H9 (cell line): Measurements from ENCODE around the gene SLC4A11. TPM values are rescaled to one million over a fixed set of nuclear protein-coding genes. Genes with fewer than 3 reads are reported as not detected.

Experiments used
- DNase-seq: peaks from one replicate; pipeline ENCODE4 v3.0.0-alpha.2; 2017
- H2AFZ ChIP-seq: one replicate; pipeline ENCODE4 v1.6.1; 2013; ENCODE audit warnings: mild to moderate bottlenecking, low read length, control low read depth, moderate library complexity
- H2AK5ac ChIP-seq: 2 replicates; pipeline ENCODE4 v1.6.1; 2013; ENCODE audit warnings: low read length, control low read depth, mixed read lengths; ENCODE audit not compliant: insufficient read length
- H2BK120ac ChIP-seq: one replicate; pipeline ENCODE4 v1.6.1; 2013; ENCODE audit warnings: low read depth, mild to moderate bottlenecking, low read length, control low read depth, inconsistent platforms; ENCODE audit not compliant: poor library complexity, severe bottlenecking
- H2BK12ac ChIP-seq: 2 replicates; pipeline ENCODE4 v1.6.1; 2013; ENCODE audit warnings: low read length, control low read depth, mixed read lengths, low read depth; ENCODE audit not compliant: insufficient read length
- H2BK15ac ChIP-seq: 2 replicates; pipeline ENCODE4 v1.6.1; 2013; ENCODE audit warnings: low read depth, low read length, control low read depth
- H2BK20ac ChIP-seq: one replicate; pipeline ENCODE4 v1.6.1; 2013; ENCODE audit warnings: low read depth, mild to moderate bottlenecking, low read length, control low read depth, inconsistent platforms; ENCODE audit not compliant: poor library complexity, severe bottlenecking
- H2BK5ac ChIP-seq: 2 replicates; pipeline ENCODE4 v1.6.1; 2013; ENCODE audit warnings: low read length, control low read depth, mixed read lengths; ENCODE audit not compliant: insufficient read length
- H3K14ac ChIP-seq: 2 replicates; pipeline ENCODE4 v1.6.1; 2013; ENCODE audit warnings: low read length, control low read depth; ENCODE audit not compliant: insufficient read depth
- H3K18ac ChIP-seq: 2 replicates; pipeline ENCODE4 v1.6.1; 2013; ENCODE audit warnings: low read depth, mild to moderate bottlenecking, mixed read lengths, low read length, control low read depth; ENCODE audit not compliant: insufficient read length
- H3K23ac ChIP-seq: 2 replicates; pipeline ENCODE4 v1.6.1; 2013; ENCODE audit warnings: low read length, control low read depth, mixed read lengths, low read depth; ENCODE audit not compliant: insufficient read length
- H3K23me2 ChIP-seq: 2 replicates; pipeline ENCODE4 v1.6.1; 2013; ENCODE audit warnings: low read depth, mild to moderate bottlenecking, mixed read lengths, low read length, control low read depth; ENCODE audit not compliant: insufficient read length, poor library complexity, severe bottlenecking
- H3K27ac ChIP-seq: 2 replicates; pipeline ENCODE4 v1.5.1; 2013; ENCODE audit warnings: low read length, control low read depth, mixed read lengths, low read depth; ENCODE audit not compliant: insufficient read length
- H3K27me3 ChIP-seq: 2 replicates; pipeline ENCODE4 v1.6.1; 2013; ENCODE audit warnings: low read length, control low read depth, inconsistent platforms; ENCODE audit not compliant: insufficient read depth
- H3K4ac ChIP-seq: 2 replicates; pipeline ENCODE4 v1.6.1; 2013; ENCODE audit warnings: low read depth, mild to moderate bottlenecking, control low read depth, inconsistent platforms, low read length, moderate library complexity
- H3K4me1 ChIP-seq: 2 replicates; pipeline ENCODE4 v1.6.1; 2013; ENCODE audit warnings: low read length, control low read depth, inconsistent platforms; ENCODE audit not compliant: insufficient read depth
- H3K4me2 ChIP-seq: 2 replicates; pipeline ENCODE4 v1.6.1; 2013; ENCODE audit warnings: low read length, control low read depth, mixed read lengths; ENCODE audit not compliant: insufficient read length, insufficient read depth
- H3K56ac ChIP-seq: 2 replicates; pipeline ENCODE4 v1.6.1; 2013; ENCODE audit warnings: low read depth, mild to moderate bottlenecking, mixed read lengths, low read length, control low read depth; ENCODE audit not compliant: insufficient read length
- H3K79me1 ChIP-seq: 2 replicates; pipeline ENCODE4 v1.6.1; 2013; ENCODE audit warnings: low read depth, mild to moderate bottlenecking, moderate library complexity, low read length, control low read depth, inconsistent platforms; ENCODE audit not compliant: insufficient read depth, poor library complexity, severe bottlenecking
- H3K79me2 ChIP-seq: 2 replicates; pipeline ENCODE4 v1.6.1; 2013; ENCODE audit warnings: low read length, control low read depth, inconsistent platforms; ENCODE audit not compliant: insufficient read depth
- H3K9ac ChIP-seq: 2 replicates; pipeline ENCODE4 v1.6.1; 2013; ENCODE audit warnings: low read length, control low read depth, mixed read lengths; ENCODE audit not compliant: insufficient read length; ENCODE audit errors: extremely low read depth
- H3K9me3 ChIP-seq: one replicate; pipeline ENCODE4 v1.6.1; 2013; ENCODE audit warnings: low read depth, low read length, inconsistent platforms; ENCODE audit not compliant: control insufficient read depth
- H3T11ph ChIP-seq: one replicate; pipeline ENCODE4 v1.6.1; 2013; ENCODE audit warnings: mild to moderate bottlenecking, low read length, control low read depth, inconsistent platforms
- H4K20me1 ChIP-seq: one replicate; pipeline ENCODE4 v1.6.1; 2013; ENCODE audit not compliant: control insufficient read depth, insufficient read length, insufficient read depth
- H4K5ac ChIP-seq: 2 replicates; pipeline ENCODE4 v1.6.1; 2013; ENCODE audit warnings: low read depth, mild to moderate bottlenecking, mixed read lengths, low read length, control low read depth; ENCODE audit not compliant: insufficient read length
- H4K8ac ChIP-seq: replicated peaks from 2 replicates; pipeline ENCODE4 v1.6.1; 2013; ENCODE audit warnings: low read length, control low read depth, mixed read lengths, low read depth; ENCODE audit not compliant: insufficient read length
- H4K91ac ChIP-seq: 2 replicates; pipeline ENCODE4 v1.6.1; 2013; ENCODE audit warnings: low read depth, mild to moderate bottlenecking, moderate library complexity, mixed read lengths, low read length, control low read depth; ENCODE audit not compliant: insufficient read length
- H3K27ac Mint-ChIP-seq, 3 experiments: 2 replicates in 2 of 3; 3 replicates in 1 of 3; pipeline ENCODE4 v1.8.0; 2020 to 2021; ENCODE audit warnings: mixed read lengths in 3 of 3, mild to moderate bottlenecking in 1 of 3, moderate library complexity in 1 of 3
- H3K27me3 Mint-ChIP-seq: 2 replicates; pipeline ENCODE4 v1.8.0; 2021; ENCODE audit warnings: low read depth, mild to moderate bottlenecking, moderate library complexity, mixed read lengths
- H3K36me3 Mint-ChIP-seq, 3 experiments: 2 replicates in 2 of 3; 3 replicates in 1 of 3; pipeline ENCODE4 v1.8.0; 2020 to 2021; ENCODE audit warnings: low read depth in 3 of 3, mixed read lengths in 3 of 3; ENCODE audit not compliant: insufficient read depth in 1 of 3
- H3K4me1 Mint-ChIP-seq, 2 experiments: 2 replicates each; pipeline ENCODE4 v1.8.0; 2020; ENCODE audit warnings: mixed read lengths in 2 of 2
- H3K4me3 Mint-ChIP-seq, 2 experiments: 2 replicates in 1 of 2; 3 replicates in 1 of 2; pipeline ENCODE4 v1.8.0; 2020 to 2021; ENCODE audit warnings: mild to moderate bottlenecking in 2 of 2, mixed read lengths in 2 of 2, moderate library complexity in 1 of 2
- H3K9me3 Mint-ChIP-seq, 2 experiments: 2 replicates in 1 of 2; 3 replicates in 1 of 2; pipeline ENCODE4 v1.8.0; 2020; ENCODE audit warnings: mild to moderate bottlenecking in 2 of 2, mixed read lengths in 2 of 2, moderate library complexity in 1 of 2
- WGBS: extraction: QIAGEN DNeasy Blood & Tissue Kit; methylation state at CpG from one replicate; pipeline ENCODE4 v1.1.7; 2013; ENCODE audit warnings: missing lambda C conversion rate, low lambda C conversion rate, mixed read lengths; ENCODE audit not compliant: insufficient read length; ENCODE audit errors: extremely low coverage; 5-methylcytosine and 5-hydroxymethylcytosine counted together
- total RNA-seq: library from RNA; stranded (reverse); gene quantifications from 2 replicates; pipeline ENCODE4 v1.2.1, GENCODE V29; 2021
- TF ChIP-seq, protein P1 (sequence below): fragments of 200-600 bp; sonication (generic); conservative IDR thresholded peaks from 3 replicates; pipeline ENCODE4 v1.8.0; 2021; ENCODE audit warnings: antibody characterized with exemption, mild to moderate bottlenecking

SLC4A11 gene
- total RNA-seq, 1 experiment from 2014 or later: 29.4 TPM

DNA sequence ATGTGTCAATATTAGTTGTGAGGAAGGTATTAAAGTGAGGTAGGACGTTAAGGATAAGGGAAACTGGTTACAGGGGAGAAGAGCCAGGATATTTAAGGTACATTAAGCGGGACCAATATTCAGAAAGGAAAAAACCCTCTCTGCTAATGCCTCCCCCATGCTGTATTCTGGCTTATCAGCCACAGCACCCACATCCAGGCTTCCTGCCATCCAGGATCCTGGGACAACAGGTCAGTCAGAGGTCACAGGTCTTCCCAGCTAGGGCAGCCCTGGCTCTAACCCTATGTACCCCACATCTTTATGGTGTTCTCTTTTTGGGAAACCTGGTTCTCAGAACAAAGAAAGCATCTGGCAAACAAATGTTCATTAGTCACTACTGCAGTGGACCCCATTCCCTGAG lies 39.8 kb downstream of the SLC4A11 start:
- no peak overlapping the region for H3K4me3 Mint-ChIP-seq
- no peak overlapping the region for H3T11ph ChIP-seq
- H3K56ac ChIP-seq: no peak overlapping the region
- H3K9me3 Mint-ChIP-seq: no peaks in the 10 kb centered on the region; a peak in 1 of 5 replicates
- H3K23me2 ChIP-seq: peaks cover 8% of the 10 kb centered on the region
- no peak overlapping the region for H2AFZ ChIP-seq
- no peak overlapping the region for H4K91ac ChIP-seq
- H4K20me1 ChIP-seq: no peaks in the 10 kb centered on the region
- peaks cover 3% of the 10 kb centered on the region; the same call in 1 of the 2 replicates for H3K4me1 ChIP-seq
- H2BK5ac ChIP-seq: no peak overlapping the region
- peaks cover 39 to 67% (median 65%) of the 10 kb centered on the region in 3 experiments for H3K36me3 Mint-ChIP-seq
- no peaks in the 10 kb centered on the region for H3K27me3 Mint-ChIP-seq
- H3K18ac ChIP-seq: no peak overlapping the region
- H2AK5ac ChIP-seq: no peak overlapping the region
- H2BK20ac ChIP-seq: no peak overlapping the region
- no peak overlapping the region for H4K5ac ChIP-seq
- no peaks in the 10 kb centered on the region for H3K27me3 ChIP-seq
- WGBS: 100% methylated on average over 1 of the region's 2 CpGs
- no peak overlapping the region for H3K23ac ChIP-seq
- no peaks in the 10 kb centered on the region; the same call in 1 of the 2 replicates for H3K79me2 ChIP-seq
- DNase-seq: no peak
- TF ChIP-seq, protein P1, sequence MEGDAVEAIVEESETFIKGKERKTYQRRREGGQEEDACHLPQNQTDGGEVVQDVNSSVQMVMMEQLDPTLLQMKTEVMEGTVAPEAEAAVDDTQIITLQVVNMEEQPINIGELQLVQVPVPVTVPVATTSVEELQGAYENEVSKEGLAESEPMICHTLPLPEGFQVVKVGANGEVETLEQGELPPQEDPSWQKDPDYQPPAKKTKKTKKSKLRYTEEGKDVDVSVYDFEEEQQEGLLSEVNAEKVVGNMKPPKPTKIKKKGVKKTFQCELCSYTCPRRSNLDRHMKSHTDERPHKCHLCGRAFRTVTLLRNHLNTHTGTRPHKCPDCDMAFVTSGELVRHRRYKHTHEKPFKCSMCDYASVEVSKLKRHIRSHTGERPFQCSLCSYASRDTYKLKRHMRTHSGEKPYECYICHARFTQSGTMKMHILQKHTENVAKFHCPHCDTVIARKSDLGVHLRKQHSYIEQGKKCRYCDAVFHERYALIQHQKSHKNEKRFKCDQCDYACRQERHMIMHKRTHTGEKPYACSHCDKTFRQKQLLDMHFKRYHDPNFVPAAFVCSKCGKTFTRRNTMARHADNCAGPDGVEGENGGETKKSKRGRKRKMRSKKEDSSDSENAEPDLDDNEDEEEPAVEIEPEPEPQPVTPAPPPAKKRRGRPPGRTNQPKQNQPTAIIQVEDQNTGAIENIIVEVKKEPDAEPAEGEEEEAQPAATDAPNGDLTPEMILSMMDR: no peak
- no peak overlapping the region for H2BK12ac ChIP-seq
- H3K27ac ChIP-seq: no peak overlapping the region
- no peak overlapping the region for H2BK120ac ChIP-seq
- H3K14ac ChIP-seq: no peak overlapping the region
- H3K4ac ChIP-seq: no peak overlapping the region
- peaks cover 4 to 5% of the 10 kb centered on the region in 2 experiments; a peak in 2 of 4 replicates for H3K4me1 Mint-ChIP-seq
- no peak overlapping the region for H3K27ac Mint-ChIP-seq
- no peak overlapping the region for H3K4me2 ChIP-seq
- no peak overlapping the region for H4K8ac ChIP-seq
- H3K9ac ChIP-seq: no peak overlapping the region
- H3K79me1 ChIP-seq: peaks cover 6% of the 10 kb centered on the region
- H3K9me3 ChIP-seq: no peaks in the 10 kb centered on the region
- no peak overlapping the region for H2BK15ac ChIP-seq
